ENCODE data around the gene RSKR. TPM values are rescaled to one million over a fixed set of nuclear protein-coding genes. Genes with fewer than 3 reads are reported as not detected.

RSKR gene
- total and polyA plus RNA-seq, 9 of the 15 experiments (the other 6 are each of a cell fraction or from before 2014, with no cell fraction given): 1.4 to 42.3 (median 16.2) TPM

DNA sequence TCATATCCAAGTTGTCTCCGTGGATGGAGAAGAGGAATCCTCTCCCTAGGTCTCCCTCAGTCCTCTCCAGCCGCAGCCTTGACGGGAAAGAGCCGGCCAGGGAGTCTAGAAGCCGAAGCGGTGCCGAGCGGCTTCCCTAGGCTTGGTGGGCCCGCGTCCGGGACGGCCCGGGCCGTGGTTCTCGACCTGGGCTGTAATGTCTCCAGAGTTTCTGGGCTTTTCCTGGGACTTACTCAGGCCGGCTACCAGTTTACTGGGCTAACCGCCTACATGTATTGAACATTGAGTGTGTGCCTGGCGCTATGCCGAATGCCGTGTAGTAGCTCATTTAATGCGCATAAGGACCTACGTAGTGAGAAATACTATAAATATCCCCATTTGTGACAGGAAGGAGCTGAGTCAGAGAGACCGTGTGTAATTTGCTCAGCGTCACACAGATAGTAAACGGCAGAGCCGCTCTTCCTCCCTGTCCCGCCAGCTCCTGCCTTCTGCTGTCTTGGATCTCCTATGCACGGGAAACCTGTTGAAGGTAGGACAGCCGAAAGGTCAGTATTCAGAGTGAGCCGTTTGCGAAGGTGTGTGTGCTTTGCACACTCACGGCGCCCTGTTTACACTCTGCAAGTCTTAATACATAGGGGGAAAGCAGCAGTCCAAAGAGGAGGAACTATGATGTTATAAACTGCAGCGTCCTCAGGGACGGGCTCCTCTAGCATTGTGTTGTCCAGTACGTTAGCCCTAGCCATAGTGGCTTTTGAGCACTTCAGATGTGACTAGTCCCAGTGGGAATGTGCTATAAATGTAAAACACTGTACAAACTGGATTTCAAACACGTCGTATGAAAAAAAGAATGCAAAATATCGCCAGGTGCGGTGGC, 14.4 kb downstream of the RSKR start (continued):
- no peak for TF ChIP-seq NR1H2 (CRISPR knock-in tag; IDR thresholded peaks at IDR 0.05)
- TF ChIP-seq TOE1 (IDR thresholded peaks at IDR 0.05; ENCODE audit: borderline replicate concordance): no peak
- no peak for TF ChIP-seq TOE1 (CRISPR knock-in tag; IDR thresholded peaks at IDR 0.05; ENCODE audit: borderline replicate concordance, low read depth)
- no peak for TF ChIP-seq USF1 (CRISPR knock-in tag; IDR thresholded peaks at IDR 0.05)
- TF ChIP-seq YY1 (IDR thresholded peaks at IDR 0.05; ENCODE audit: borderline replicate concordance in 1 of 3, control insufficient read depth in 1 of 3, extremely low read depth in 1 of 3, insufficient read depth in 3 of 3, insufficient read length in 1 of 3, insufficient replicate concordance in 2 of 3, low read depth in 1 of 3, low read length in 2 of 3): peak in 1 of 3 experiments; percentile 31
- no peak for TF ChIP-seq ZKSCAN8 (CRISPR knock-in tag; IDR thresholded peaks at IDR 0.05)
- TF ChIP-seq, protein P1, sequence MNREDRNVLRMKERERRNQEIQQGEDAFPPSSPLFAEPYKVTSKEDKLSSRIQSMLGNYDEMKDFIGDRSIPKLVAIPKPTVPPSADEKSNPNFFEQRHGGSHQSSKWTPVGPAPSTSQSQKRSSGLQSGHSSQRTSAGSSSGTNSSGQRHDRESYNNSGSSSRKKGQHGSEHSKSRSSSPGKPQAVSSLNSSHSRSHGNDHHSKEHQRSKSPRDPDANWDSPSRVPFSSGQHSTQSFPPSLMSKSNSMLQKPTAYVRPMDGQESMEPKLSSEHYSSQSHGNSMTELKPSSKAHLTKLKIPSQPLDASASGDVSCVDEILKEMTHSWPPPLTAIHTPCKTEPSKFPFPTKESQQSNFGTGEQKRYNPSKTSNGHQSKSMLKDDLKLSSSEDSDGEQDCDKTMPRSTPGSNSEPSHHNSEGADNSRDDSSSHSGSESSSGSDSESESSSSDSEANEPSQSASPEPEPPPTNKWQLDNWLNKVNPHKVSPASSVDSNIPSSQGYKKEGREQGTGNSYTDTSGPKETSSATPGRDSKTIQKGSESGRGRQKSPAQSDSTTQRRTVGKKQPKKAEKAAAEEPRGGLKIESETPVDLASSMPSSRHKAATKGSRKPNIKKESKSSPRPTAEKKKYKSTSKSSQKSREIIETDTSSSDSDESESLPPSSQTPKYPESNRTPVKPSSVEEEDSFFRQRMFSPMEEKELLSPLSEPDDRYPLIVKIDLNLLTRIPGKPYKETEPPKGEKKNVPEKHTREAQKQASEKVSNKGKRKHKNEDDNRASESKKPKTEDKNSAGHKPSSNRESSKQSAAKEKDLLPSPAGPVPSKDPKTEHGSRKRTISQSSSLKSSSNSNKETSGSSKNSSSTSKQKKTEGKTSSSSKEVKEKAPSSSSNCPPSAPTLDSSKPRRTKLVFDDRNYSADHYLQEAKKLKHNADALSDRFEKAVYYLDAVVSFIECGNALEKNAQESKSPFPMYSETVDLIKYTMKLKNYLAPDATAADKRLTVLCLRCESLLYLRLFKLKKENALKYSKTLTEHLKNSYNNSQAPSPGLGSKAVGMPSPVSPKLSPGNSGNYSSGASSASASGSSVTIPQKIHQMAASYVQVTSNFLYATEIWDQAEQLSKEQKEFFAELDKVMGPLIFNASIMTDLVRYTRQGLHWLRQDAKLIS (CRISPR knock-in tag; IDR thresholded peaks at IDR 0.05): peak; percentile 87; the same call in 1 of the 2 replicates
- TF ChIP-seq RBBP5 (IDR thresholded peaks at IDR 0.05; ENCODE audit: borderline replicate concordance, insufficient read depth, low read length, poor library complexity, severe bottlenecking): peak; percentile 3
- TF ChIP-seq SREBF2 (CRISPR knock-in tag; IDR thresholded peaks at IDR 0.05): 0 out of 2 replicates have a peak, but pooled peaks have one; percentile 61
- TF ChIP-seq RB1 (IDR thresholded peaks at IDR 0.05; ENCODE audit: low read depth): no peak
- no peak for TF ChIP-seq ARHGAP35 (IDR thresholded peaks at IDR 0.05; ENCODE audit: partially characterized antibody)
- TF ChIP-seq ZFP36 (IDR thresholded peaks at IDR 0.05; ENCODE audit: low read depth, low read length, partially characterized antibody): peak; percentile 49
- no peak for TF ChIP-seq FOXJ2 (tag; IDR thresholded peaks at IDR 0.05)
- TF ChIP-seq ARID1B (IDR thresholded peaks at IDR 0.05): peak; percentile 44
- TF ChIP-seq NCOA1 (IDR thresholded peaks at IDR 0.05; ENCODE audit: low read depth): no peak
- TF ChIP-seq EHMT2 (IDR thresholded peaks at IDR 0.05): no peak
- no peak for TF ChIP-seq SMARCB1 (IDR thresholded peaks at IDR 0.05; ENCODE audit: insufficient read length, low read depth)
- TF ChIP-seq ZNF280B (CRISPR knock-in tag; IDR thresholded peaks at IDR 0.05): no peak
- TF ChIP-seq, protein P2, sequence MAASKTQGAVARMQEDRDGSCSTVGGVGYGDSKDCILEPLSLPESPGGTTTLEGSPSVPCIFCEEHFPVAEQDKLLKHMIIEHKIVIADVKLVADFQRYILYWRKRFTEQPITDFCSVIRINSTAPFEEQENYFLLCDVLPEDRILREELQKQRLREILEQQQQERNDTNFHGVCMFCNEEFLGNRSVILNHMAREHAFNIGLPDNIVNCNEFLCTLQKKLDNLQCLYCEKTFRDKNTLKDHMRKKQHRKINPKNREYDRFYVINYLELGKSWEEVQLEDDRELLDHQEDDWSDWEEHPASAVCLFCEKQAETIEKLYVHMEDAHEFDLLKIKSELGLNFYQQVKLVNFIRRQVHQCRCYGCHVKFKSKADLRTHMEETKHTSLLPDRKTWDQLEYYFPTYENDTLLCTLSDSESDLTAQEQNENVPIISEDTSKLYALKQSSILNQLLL (CRISPR knock-in tag; IDR thresholded peaks at IDR 0.05; ENCODE audit: borderline replicate concordance): no peak

All from K562 (cell line).